ENCODE data around the gene DEAF1. TPM values are rescaled to one million over a fixed set of nuclear protein-coding genes. Genes with fewer than 3 reads are reported as not detected.
"Not testable (repeated sequence)": the region's sequence is repeated elsewhere in the genome, so short reads cannot be mapped to it uniquely, and the experiment has no call there.

Gene DEAF1
- polyA plus RNA-seq, 3 donors, result 18.3 to 28.0 (median 18.8) TPM

GRCh38 chr11:660681-661444, 34.2 kb downstream of the DEAF1 start:
- 88 to 93% (median 90%) methylated on average over 19 of the region's 19 CpGs for WGBS, 3 donors
- no peak overlapping the region for H3K27ac ChIP-seq (ENCODE audit: low read depth, low read length)

- no peak overlapping the region for H3K27ac ChIP-seq (ENCODE audit: low read depth, low read length)
- 87 to 91% (median 91%) methylated on average over 18 to 19 of the region's 19 CpGs for WGBS, 3 donors
Observed at GRCh38 chr11:660281-660680, 34.7 kb downstream of the DEAF1 start.

DNA sequence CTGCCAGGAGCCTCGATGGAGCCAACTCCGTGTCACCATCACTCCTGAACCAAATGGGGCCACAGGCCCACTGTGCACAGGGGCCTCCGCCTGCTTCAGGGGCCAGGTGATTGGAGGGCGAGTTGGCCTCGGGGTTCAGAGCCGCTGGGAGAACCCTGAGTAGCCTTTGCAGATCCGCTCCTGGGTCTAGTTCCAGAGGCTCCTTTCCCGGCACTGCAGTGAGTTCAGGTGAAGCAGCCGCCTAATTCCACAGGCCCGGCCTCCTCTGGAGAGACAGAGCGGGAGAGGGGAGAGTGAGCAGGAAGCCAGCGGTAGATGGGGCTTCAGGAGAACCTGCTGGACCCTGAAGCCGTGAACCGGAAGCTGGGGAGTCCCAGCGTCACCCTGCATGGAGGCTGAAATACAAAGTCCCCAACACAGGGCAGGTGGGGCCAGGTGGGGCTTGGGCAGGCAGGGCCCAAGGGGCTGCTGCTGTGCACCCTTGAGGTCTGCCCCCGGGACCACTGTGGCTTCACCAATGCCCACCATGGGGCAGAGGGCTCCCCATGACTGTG, 35.4 kb downstream of the DEAF1 start:
- 90 to 94% (median 91%) methylated on average over 16 of the region's 16 CpGs for WGBS, 3 donors
- H3K27ac ChIP-seq (ENCODE audit: low read depth, low read length), result no peak overlapping the region

DNA sequence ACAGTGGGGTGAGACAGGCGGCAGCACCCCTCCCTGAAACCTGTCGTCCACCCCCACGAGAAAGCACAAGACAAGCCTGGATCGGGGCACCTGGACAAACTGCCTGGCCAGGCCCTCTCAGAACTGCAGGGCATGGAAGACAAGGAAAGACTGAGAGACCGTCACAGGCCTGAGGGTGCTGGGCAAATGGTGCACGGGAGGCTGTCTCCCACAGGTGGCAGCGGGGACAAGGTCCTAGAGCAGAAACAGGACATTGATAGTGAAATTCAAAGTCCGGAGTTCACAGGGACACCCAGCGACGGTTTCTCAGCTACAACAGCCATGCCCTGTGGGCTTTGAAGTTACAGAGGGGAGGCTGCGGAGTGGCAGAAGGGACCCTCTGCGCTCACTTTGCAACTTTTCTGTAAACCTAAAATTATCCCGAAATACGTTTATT, 37.3 kb downstream of the DEAF1 start:
- 66 to 91% (median 89%) methylated on average over 14 of the region's 14 CpGs for WGBS, 3 donors

DNA sequence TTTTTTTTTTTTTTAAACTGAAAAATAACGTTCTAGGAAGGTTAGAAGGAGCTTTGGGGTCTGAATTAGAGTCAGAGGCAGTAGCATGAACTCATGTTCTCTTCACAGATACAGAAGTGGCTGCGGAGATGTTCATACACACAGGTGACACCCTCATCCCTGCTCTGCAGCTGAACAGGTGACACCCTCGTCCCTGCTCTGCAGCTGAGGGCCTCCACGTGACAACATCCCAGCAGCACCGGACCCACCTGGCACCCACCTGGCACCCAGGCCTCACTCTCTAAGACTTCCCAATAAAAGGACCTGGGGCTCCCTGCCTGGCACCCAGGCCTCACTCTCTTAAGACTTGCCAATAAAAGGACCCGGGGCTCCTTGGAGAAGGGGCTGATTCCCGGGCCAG, 38.2 kb downstream of the DEAF1 start:
- no peak overlapping the region for H3K27ac ChIP-seq (ENCODE audit: low read depth, low read length)
- WGBS, 3 donors, result 89 to 91% (median 90%) methylated on average over 7 of the region's 7 CpGs

More for the DNA sequence above, 37.3 kb downstream of the DEAF1 start:
- no peak overlapping the region for H3K27ac ChIP-seq (ENCODE audit: low read depth, low read length)

DNA sequence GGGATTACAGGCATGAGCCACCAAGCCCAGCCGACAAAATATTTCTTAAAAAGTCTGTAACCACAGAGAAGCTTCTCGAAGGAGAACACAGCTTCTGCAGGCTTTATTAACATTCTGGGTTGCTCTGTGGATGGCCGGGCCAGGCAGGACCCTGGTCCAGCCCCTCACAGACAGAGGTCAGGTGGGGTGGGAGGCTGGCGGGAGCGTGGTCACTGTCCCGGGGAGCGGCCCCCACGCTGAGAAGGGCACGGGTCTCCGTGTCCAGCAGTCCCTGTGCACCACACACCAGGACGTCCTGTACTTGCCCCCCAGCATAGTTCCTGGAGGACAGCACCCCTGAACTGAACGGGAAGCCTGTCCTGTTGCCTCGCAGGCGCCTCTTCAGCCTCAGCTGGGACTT, 38.6 kb downstream of the DEAF1 start:
- H3K27ac ChIP-seq (ENCODE audit: low read depth, low read length), result no peak overlapping the region
- WGBS, 3 donors, result 90 to 95% (median 93%) methylated on average over 14 of the region's 14 CpGs

- H3K27ac ChIP-seq (ENCODE audit: low read depth, low read length), result no peak overlapping the region
- WGBS, 3 donors, result 44 to 92% (median 88%) methylated on average over 30 of the region's 30 CpGs
Observed at GRCh38 chr11:655036-655726, 39.8 kb downstream of the DEAF1 start.

GRCh38 chr11:654444-654843, 40.6 kb downstream of the DEAF1 start:
- 93 to 95% (median 95%) methylated on average over 12 of the region's 12 CpGs for WGBS, 3 donors
- H3K27ac ChIP-seq (ENCODE audit: low read depth, low read length), result not testable (repeated sequence)

DNA sequence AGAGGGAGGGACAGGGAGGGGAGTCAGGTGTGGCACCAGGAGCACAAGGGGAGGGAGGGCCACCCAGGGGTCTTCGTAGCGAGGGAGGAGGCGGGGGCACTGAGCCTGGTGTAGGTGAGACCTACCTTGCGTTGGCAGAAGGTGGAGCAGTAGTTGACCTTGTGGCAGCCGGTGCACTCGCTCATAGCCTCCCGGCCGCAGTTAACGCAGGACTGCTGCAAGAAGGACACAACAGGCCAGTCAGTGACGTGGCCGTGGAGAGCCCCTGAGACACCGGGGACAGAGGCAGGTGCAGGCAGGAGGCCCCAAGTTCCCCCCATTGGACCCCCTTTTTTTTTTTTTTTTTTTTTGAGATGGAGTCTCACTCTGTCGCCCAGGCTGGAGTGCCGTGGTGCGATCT, 41.2 kb downstream of the DEAF1 start:
- WGBS, 3 donors, result 85 to 93% (median 89%) methylated on average over 12 to 15 of the region's 15 CpGs
- H3K27ac ChIP-seq (ENCODE audit: low read depth, low read length), result no peak overlapping the region

- WGBS, 3 donors, result 76 to 91% (median 77%) methylated on average over 14 of the region's 14 CpGs
- H3K27ac ChIP-seq (ENCODE audit: low read depth, low read length), result not testable (repeated sequence)
Observed at GRCh38 chr11:653136-653535, 41.9 kb downstream of the DEAF1 start.

GRCh38 chr11:650482-650881, 44.5 kb downstream of the DEAF1 start:
- no peak overlapping the region for H3K27ac ChIP-seq (ENCODE audit: low read depth, low read length)
- WGBS, 3 donors, result 95% methylated on average over 10 of the region's 10 CpGs

DNA sequence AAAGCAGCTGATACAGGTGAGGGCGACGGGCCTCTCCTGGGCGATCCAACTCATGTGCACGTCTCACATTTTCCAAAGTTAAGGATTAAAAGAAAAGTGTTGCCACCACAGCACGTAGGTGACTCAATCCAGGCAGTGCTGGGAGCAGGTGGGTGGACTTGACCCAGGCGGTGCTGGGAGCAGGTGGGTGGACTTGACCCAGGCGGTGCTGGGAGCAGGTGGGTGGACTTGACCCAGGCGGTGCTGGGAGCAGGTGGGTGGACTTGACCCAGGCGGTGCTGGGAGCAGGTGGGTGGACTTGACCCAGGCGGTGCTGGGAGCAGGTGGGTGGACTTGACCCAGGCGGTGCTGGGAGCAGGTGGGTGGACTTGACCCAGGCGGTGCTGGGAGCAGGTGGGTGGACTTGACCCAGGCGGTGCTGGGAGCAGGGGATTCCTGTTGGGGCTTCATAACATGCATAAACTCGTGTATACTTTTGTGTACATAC, 47.3 kb downstream of the DEAF1 start:
- H3K27ac ChIP-seq (ENCODE audit: low read depth, low read length), result not testable (repeated sequence)
- 87 to 95% (median 89%) methylated on average over 9 to 10 of the region's 14 CpGs for WGBS, 3 donors

- H3K27ac ChIP-seq (ENCODE audit: low read depth, low read length), result no peak overlapping the region
- 78 to 90% (median 89%) methylated on average over 14 of the region's 14 CpGs for WGBS, 3 donors
Observed at GRCh38 chr11:646214-646613, 48.8 kb downstream of the DEAF1 start.

DNA sequence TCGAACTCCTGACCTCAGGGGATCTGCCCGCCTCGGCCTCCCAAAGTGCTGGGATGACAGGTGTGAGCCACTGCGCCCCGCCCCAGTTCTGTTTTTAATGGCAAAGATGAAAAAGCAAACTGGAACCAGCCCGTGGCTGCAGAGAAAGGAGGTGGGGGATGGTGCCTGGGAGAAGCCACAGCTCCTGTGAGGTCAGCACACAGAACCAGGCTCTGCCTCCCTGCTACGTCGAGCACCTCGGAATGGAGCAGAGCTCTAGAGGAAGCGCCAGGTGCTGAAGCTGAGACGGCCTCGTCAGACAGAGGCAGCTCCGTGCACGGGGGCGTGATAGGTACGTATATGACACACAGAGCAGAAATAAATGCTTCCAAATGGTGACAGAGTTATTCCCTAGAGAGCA, 49.5 kb downstream of the DEAF1 start:
- no peak overlapping the region for H3K27ac ChIP-seq (ENCODE audit: low read depth, low read length)
- WGBS, 3 donors, result 83 to 88% (median 86%) methylated on average over 16 of the region's 16 CpGs

DNA sequence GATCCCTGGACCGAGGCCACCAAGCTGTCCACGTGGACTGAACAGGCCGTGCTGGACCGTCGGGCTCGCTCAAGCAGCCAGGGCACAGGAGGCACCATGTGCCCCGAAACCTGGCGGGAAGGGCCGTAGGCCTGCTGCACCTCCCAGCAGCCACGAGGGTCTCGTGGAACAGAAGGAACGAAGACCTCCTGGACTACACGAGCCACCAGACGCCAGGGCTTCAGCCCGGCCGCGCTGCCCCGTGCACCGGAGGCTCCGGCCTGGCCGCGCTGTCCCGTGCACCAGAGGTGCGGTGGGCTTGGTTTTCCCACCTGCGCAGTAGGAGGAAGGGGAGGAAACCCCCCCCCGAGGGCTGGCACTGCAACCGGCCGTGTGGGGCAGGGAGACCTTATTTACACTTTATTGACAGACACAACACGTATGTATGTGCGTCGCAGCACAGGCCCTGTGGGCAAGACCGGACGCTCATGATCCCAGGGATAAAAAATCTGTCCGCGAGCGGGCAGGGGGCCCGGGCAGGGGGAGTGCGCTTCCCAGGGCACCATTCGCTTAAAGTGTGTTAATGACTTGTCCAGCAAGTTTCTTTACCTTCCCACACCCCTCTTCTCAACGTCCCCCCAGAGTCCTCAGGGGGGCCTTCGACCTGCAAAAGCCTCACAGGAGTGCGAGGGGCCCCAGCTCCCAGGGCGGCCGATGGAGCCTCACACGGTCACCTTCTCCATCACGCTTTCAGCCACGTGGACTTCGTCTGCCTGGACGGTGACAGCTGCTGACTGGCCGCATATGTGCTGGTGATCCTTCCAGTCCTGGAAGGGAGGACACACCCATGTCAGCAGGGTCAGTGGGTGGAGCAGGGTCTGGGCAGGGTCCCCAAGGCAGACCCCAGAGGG, 50.9 kb downstream of the DEAF1 start:
- WGBS, 3 donors, result 86 to 90% (median 90%) methylated on average over 49 to 50 of the region's 50 CpGs

GRCh38 chr11:643366-643765, 51.7 kb downstream of the DEAF1 start:
- no peak overlapping the region for H3K27ac ChIP-seq (ENCODE audit: low read depth, low read length)
- 90 to 94% (median 94%) methylated on average over 9 of the region's 9 CpGs for WGBS, 3 donors

More for the DNA sequence above, 50.9 kb downstream of the DEAF1 start:
- H3K27ac ChIP-seq (ENCODE audit: low read depth, low read length), result no peak overlapping the region

DNA sequence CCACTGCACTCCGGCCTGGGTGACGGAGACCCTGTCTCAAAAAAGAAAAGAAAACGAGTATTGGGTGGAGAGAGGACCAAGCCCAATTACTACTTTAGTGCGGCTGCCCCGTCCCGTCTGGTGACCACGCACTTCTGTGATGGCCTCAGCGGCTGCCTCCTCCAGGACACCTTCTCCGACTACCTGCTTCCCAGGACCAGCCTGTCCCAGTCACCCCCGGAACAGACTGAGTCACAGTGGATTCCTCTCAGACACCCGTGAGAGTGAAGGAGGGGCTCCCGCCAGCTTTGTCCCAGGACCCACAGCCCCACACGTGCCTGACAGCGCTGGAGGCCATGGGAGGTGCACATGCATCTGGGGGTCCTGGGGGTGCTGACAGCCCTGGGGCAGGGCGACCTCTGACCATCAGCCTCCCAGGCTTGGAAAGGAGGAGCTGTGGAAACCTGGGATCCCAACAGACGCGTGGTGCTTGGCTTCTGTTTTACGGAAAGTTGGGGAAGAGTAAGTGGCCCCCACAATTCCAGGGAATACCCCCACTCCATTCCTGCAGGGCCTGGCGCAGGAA, 53.1 kb downstream of the DEAF1 start:
- H3K27ac ChIP-seq (ENCODE audit: low read depth, low read length), result no peak overlapping the region
- 93 to 95% (median 94%) methylated on average over 19 of the region's 19 CpGs for WGBS, 3 donors
